ENCODE results near the gene RAB6D. TPM values are rescaled to one million over a fixed set of nuclear protein-coding genes. Genes with fewer than 3 reads are reported as not detected.

The RAB6D gene
- under 0.01 TPM in 1 of 2 replicates, not detected in the other for total RNA-seq

DNA sequence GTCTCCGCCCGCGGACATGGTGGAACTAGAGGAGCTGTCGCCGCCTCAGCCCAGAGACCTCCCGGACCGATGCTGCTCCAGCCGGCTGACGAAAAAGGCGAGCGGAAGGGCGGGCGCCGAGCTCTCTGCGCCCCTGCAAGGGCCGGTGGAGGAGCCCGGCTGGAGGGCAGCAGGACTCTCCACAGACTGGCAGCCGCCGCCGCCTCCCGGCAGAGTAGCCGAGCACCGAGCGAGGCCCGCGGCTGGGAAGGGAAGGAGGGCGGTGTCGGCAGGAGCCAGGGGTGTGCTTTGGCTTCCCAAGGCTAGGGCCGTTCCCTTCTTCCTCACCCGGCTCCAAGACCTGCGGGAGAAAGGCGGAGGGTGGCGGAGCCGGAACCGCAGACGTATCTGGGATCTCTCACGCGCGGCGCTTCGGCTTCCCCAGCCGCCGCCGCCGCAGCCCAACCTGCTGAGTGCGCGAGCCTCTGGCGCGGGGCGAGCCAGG, at the start of gene RAB6D:
Gene RAB6D, minus strand, starts transcription at position 466 of the 484 bp plus-strand sequence. Its CDS starts 448 bp downstream, at position 18.

Other genes with a start within 250 kb of the RAB6D start
- 0.12 TPM in 1 of 2 replicates, not detected in the other for gene POTEE, start 154.6 kb downstream of the RAB6D start, total RNA-seq
- not detected in 2 replicates for gene TUBA3D, start 112.0 kb upstream of the RAB6D start, total RNA-seq
- 35.0 and 95.7 TPM in 2 replicates for gene MZT2A, start 128.2 kb upstream of the RAB6D start, total RNA-seq
- gene CCDC74A, start 163.7 kb upstream of the RAB6D start, total RNA-seq: 9.9 and 12.0 TPM in 2 replicates